ENCODE data around the gene DNAH14.

DNAH14 gene

DNA sequence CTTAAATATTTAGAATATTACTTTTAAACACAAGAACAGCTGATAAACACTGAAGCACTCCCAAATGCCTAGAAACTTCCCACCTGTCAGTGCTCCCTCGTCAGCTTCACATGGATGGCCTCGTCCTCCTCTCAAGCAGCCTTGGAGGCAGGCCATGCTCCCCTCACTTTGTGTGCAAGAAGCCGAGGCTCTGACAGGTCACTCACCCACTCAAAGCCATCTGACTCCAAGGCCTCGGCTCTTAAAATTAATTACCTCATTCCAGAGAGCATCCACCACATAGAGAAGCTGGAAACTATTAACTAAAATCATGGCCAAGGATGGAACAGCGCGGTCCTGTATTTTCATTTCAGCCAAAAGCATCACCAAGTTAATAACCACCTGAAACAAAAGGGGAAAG is 480.6 kb downstream of the DNAH14 start:
- in situ Hi-C loops (cut with MboI; ENCODE audit: low pct_unique_long_range_greater_than_20kb, low sequenced_read_pairs, unreplicated experiment): no loop called here
- TF ChIP-seq, protein P1, sequence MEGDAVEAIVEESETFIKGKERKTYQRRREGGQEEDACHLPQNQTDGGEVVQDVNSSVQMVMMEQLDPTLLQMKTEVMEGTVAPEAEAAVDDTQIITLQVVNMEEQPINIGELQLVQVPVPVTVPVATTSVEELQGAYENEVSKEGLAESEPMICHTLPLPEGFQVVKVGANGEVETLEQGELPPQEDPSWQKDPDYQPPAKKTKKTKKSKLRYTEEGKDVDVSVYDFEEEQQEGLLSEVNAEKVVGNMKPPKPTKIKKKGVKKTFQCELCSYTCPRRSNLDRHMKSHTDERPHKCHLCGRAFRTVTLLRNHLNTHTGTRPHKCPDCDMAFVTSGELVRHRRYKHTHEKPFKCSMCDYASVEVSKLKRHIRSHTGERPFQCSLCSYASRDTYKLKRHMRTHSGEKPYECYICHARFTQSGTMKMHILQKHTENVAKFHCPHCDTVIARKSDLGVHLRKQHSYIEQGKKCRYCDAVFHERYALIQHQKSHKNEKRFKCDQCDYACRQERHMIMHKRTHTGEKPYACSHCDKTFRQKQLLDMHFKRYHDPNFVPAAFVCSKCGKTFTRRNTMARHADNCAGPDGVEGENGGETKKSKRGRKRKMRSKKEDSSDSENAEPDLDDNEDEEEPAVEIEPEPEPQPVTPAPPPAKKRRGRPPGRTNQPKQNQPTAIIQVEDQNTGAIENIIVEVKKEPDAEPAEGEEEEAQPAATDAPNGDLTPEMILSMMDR (IDR thresholded peaks at IDR 0.05; ENCODE audit: extremely low read depth, insufficient read depth, missing control alignments): no peak

DNA sequence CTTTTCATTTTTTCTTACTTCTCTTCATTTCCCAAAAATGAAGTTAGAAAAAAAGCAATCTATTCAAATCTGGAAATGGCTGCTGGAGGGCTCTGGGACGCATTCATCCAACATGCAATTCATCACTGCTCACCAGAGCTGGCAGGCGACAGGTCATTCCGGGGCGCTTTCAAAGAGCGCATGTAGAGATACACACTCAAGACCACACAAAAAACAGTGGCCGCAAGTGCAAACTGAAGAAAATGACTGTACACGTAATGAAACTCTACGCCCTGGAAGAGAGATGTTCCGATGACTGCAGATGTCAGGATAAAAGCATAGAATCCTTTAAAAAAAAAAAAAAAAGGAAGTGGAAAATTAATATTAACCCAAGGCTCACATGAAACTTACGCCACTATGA is 482.8 kb downstream of the DNAH14 start:
- DNase-seq (ENCODE audit: low spot score): no peak
- in situ Hi-C loops (cut with MboI; ENCODE audit: low pct_unique_long_range_greater_than_20kb, low sequenced_read_pairs, unreplicated experiment): no loop called here
- TF ChIP-seq, protein P1 (IDR thresholded peaks at IDR 0.05; ENCODE audit: extremely low read depth, insufficient read depth, missing control alignments): no peak

More for the DNA sequence above, 480.6 kb downstream of the DNAH14 start:
- DNase-seq (ENCODE audit: low spot score): no peak

DNA sequence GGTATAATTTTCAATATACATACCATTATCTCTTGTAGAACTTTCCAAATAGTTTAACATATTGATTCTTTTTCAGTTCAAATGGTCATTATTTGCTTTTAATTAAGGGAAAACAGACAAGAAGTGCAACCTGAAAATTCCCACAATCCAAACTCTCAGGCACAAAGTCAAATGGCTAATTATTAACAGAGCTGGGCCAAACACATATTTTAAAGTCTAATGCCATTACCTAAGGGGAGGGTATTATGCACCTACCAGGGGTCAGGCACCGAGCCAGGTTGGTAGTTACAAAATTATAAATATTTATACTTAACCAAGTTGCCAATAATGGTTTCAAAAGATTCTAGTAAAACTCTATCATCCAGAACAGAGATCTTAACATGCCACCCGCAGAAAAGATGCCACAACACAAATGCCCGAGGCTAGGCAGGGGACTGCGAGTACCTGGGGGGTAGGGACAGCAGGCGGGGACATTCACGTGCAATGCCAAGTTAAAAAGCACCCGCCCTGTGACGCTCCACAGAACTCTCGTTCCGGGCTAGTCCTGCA is 483.4 kb downstream of the DNAH14 start:
- TF ChIP-seq, protein P1 (IDR thresholded peaks at IDR 0.05; ENCODE audit: extremely low read depth, insufficient read depth, missing control alignments): no peak
- in situ Hi-C loops (cut with MboI; ENCODE audit: low pct_unique_long_range_greater_than_20kb, low sequenced_read_pairs, unreplicated experiment): no loop called here
- no peak for DNase-seq (ENCODE audit: low spot score)

DNA sequence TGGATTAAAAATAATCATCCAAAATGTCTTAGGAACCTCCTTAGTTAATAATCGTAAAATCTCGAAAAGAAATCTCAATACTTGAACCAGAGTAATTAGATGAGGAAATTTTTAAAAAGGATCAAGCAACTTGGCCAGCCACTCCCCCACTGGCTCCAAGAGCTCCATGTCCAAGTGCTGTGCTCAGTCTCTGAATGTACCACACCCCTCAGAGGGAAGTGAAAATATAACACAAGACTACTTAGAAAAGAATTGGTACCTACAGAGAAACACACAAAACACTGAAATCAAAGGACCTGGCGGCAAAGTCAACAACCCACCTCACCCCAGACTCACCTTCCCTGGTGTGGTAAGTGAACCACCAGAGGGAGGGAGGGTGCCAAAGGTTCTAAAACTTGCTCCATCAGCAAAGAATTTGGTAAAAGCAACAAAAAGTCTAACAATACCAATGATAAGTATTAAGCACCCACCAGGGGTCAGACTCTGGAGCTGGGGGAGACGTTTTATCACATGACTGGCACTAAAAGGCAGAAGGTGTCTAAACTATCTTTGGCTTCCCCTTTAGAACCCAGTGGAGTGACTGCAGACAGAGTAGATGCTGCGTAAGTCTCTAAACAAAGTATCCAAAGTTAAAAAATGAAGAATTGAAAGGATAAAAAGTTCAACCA is 484.4 kb downstream of the DNAH14 start:
- DNase-seq (ENCODE audit: low spot score): no peak
- TF ChIP-seq, protein P1 (IDR thresholded peaks at IDR 0.05; ENCODE audit: extremely low read depth, insufficient read depth, missing control alignments): no peak
- in situ Hi-C loops (cut with MboI; ENCODE audit: low pct_unique_long_range_greater_than_20kb, low sequenced_read_pairs, unreplicated experiment): no loop called here

DNA sequence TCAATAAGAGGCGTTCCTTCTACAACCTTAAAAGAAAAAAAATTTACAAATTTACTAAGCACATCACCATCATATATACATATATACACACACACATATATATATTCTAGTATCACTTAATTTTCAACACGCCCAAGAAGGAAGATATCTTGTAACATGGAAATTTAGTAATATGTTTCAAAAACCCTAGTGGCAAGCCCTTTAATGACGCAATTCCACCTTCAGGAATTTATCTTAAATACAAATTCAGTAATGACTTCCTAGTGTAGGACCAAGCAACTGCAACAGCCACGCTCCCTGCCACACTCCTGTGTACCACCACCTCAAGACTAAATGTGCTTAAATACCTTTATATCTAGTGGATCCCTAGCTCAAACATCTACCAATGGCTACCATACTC is 485.8 kb downstream of the DNAH14 start:
- DNase-seq (ENCODE audit: low spot score): no peak
- in situ Hi-C loops (cut with MboI; ENCODE audit: low pct_unique_long_range_greater_than_20kb, low sequenced_read_pairs, unreplicated experiment): no loop called here
- TF ChIP-seq, protein P1 (IDR thresholded peaks at IDR 0.05; ENCODE audit: extremely low read depth, insufficient read depth, missing control alignments): no peak

DNA sequence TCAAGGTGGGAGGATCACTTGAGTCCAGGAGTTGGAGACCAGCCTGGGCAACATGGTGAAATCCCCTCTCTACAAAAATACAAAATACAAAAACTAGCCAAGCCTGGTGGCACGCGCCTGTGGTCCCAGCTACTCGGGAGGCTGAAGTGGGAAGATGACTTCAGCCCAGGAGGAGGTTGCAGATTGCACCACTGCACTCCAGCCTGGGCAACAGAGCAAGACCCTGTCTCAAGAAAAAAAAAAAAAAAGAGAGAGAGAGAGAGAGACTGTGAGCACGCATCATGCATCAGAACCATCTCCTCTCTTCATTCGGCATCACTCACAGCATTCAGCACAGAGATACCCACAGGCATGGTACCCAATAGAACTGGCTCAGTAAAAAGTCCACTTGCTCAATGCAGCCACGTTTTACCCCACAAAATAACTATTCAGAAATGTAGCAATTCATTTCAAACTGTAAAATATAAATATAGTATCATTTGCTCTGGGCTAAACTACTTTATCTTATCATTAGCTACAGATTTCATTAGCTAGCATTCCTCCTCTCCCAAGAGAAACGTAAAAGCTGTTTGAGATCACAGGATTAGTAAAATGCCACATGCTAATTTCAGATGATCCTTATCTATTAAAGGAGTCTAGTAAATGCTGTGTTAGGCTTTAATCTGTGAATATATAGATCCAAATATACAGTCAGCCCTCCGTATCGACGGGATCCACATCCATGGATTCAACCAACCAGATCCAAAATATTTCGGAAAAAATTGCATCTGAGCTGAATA is 486.7 kb downstream of the DNAH14 start:
- TF ChIP-seq, protein P1 (IDR thresholded peaks at IDR 0.05; ENCODE audit: extremely low read depth, insufficient read depth, missing control alignments): no peak
- DNase-seq (ENCODE audit: low spot score): no peak
- in situ Hi-C loops (cut with MboI; ENCODE audit: low pct_unique_long_range_greater_than_20kb, low sequenced_read_pairs, unreplicated experiment): no loop called here
